ENCODE data around the gene MBD3L2B. TPM values are rescaled to one million over a fixed set of nuclear protein-coding genes. Genes with fewer than 3 reads are reported as not detected.

The MBD3L2B gene
- total and polyA plus RNA-seq, 5 experiments from 2014 or later: not detected

DNA sequence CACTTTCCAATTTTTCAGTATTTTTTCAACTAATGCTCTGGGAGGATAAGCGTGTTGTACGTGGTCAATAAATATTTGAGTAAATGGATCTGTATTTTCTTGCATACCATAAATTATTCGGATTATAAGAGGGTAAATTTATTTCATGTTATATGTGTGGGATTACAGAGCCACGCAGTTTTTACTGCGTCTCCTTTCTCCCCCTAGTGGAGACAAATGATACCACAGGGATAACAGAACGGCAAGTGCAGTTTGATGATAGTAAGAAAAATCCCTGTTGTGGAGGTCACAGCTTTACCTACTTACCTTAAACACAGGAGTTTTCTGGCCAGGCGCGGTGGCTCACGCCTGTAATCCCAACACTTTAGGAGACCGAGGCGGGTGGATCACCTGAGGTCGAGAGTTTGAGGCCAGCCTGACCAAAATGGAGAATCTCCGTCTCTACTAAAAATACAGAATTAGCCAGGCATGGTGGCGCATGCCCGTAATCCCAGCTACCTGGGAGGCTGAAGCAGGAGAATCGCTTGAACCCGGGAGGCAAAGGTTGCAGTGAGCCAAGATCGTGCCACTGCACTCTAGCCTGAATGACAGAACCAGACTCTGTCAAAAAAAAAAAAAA, 16.8 kb downstream of the MBD3L2B start:
- peaks cover 0 to 2% (median 0%) of the 10 kb centered on the region in 9 donors for H3K9me3 Mint-ChIP-seq
- H3K27me3 Mint-ChIP-seq: no peaks in the 10 kb centered on the region
- H3K4me3 Mint-ChIP-seq: peak overlapping the region in 3 of 10 donors; percentile 1 to 34 (median 12)
- H3K27ac Mint-ChIP-seq: peak overlapping the region in 4 of 10 donors; percentile 14 to 87 (median 67)
- H3K4me1 Mint-ChIP-seq: peaks cover 15 to 44% (median 38%) of the 10 kb centered on the region in 4 donors
- H3K36me3 Mint-ChIP-seq: no peaks in the 10 kb centered on the region
- ATAC-seq (peak; percentile 57 to 71), DNase-seq (peak in 4 of 10 donors; percentile 31 to 65 (median 46))
- POLR2A ChIA-PET: interaction anchor here (0.6 to 0.8 kb wide), 2 partner anchors 140 to 141 kb away, joined by 4 to 9 read pairs; no protein-coding TSS in a partner anchor

DNA sequence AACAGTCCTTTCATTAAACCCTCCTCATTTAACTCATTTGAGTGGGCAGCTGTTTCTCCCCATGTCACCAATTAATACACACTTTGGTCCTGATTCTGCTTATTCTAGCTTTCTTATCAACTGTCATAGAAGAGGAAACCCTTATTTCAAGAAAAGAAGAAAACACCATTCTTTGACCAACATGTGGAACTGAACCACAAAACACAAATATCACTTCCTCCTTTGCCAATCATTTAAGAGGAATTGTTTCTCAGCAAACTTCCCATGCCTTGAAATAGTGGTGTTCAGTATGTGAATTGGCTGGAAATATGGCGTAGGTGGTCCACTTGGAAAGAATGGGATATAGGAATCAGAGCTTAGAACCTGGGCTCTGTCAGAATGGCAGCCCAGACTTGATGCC, 20.4 kb downstream of the MBD3L2B start:
- no peak for DNase-seq
- POLR2A ChIA-PET: interaction anchor here (0.6 kb wide), 1 partner anchor 112 kb away, joined by 5 read pairs; no protein-coding TSS in a partner anchor
- Mint-ChIP-seq H3K27me3 (no peaks in the 10 kb centered on the region), H3K4me3 (no peak overlapping the region), H3K36me3 (no peaks in the 10 kb centered on the region), H3K9me3 (peaks cover 0 to 4% (median 0%) of the 10 kb centered on the region in 9 donors), H3K27ac (peak overlapping the region in 2 of 10 donors; percentile 3 to 6), H3K4me1 (peaks cover 7 to 25% (median 19%) of the 10 kb centered on the region in 4 donors)
- ATAC-seq: no peak

DNA sequence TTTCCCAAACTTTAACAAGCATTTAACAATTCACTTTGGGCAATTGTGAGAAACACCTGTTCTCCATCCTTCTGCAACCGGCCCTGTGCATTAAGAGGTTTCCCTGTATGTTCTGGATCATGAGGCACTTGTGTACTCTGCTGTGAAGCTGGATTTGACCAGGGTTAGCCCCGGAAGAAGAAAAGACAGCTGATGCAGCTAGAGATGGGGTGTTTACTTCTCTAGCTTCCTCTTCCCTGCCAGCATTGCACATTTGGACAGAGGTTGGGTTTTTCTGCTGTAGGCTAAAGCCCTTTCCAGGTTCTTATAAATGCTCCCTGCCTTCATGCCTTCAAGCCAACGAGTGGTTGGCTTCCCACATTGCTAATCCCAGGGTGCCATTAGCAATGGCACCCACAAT, 20.9 kb downstream of the MBD3L2B start:
- Mint-ChIP-seq H3K27me3 (no peaks in the 10 kb centered on the region), H3K4me3 (no peak overlapping the region), H3K36me3 (no peaks in the 10 kb centered on the region), H3K27ac (no peak overlapping the region), H3K9me3 (peaks cover 0 to 5% (median 2%) of the 10 kb centered on the region in 9 donors), H3K4me1 (peaks cover 9 to 25% (median 20%) of the 10 kb centered on the region in 4 donors)
- DNase-seq (no peak), ATAC-seq (no peak)
- POLR2A ChIA-PET: interaction anchor here (0.6 kb wide), 1 partner anchor 111 kb away, joined by 5 read pairs; no protein-coding TSS in a partner anchor

- H3K4me3 Mint-ChIP-seq: no peak overlapping the region
- no peaks in the 10 kb centered on the region for H3K27me3 Mint-ChIP-seq
- POLR2A ChIA-PET: no interaction called here
- DNase-seq (no peak), ATAC-seq (no peak)
- H3K27ac Mint-ChIP-seq: no peak overlapping the region
- H3K36me3 Mint-ChIP-seq: no peaks in the 10 kb centered on the region
- peaks cover 13 to 29% (median 20%) of the 10 kb centered on the region in 4 donors for H3K4me1 Mint-ChIP-seq
- peaks cover 0 to 9% (median 3%) of the 10 kb centered on the region in 9 donors for H3K9me3 Mint-ChIP-seq
Observed at GRCh38 chr19:6999933-7000332, 21.3 kb downstream of the MBD3L2B start.

- Mint-ChIP-seq H3K36me3 (no peaks in the 10 kb centered on the region), H3K9me3 (peaks cover 0 to 15% (median 3%) of the 10 kb centered on the region in 9 donors), H3K4me1 (peaks cover 10 to 27% (median 15%) of the 10 kb centered on the region in 4 donors), H3K27me3 (no peaks in the 10 kb centered on the region), H3K4me3 (peak overlapping the region in 2 of 10 donors; percentile 4 to 33), H3K27ac (no peak overlapping the region)
- DNase-seq (no peak), ATAC-seq (no peak)
- POLR2A ChIA-PET: interaction anchor here (0.7 kb wide), 1 partner anchor 27 kb away, joined by 4 read pairs; no protein-coding TSS in a partner anchor
Observed at GRCh38 chr19:6997679-6998445, 23.4 kb downstream of the MBD3L2B start.

- ATAC-seq: no peak
- Mint-ChIP-seq H3K36me3 (no peaks in the 10 kb centered on the region), H3K27me3 (no peaks in the 10 kb centered on the region), H3K4me3 (peak overlapping the region in 1 of 10 donors; percentile 27), H3K4me1 (peaks cover 10 to 27% (median 15%) of the 10 kb centered on the region in 4 donors), H3K9me3 (peaks cover 0 to 15% (median 3%) of the 10 kb centered on the region in 9 donors), H3K27ac (no peak overlapping the region)
- POLR2A ChIA-PET: no interaction called here
- no peak for DNase-seq
Observed at GRCh38 chr19:6996810-6997209, 24.4 kb downstream of the MBD3L2B start.

GRCh38 chr19:6995054-6995453, 26.2 kb downstream of the MBD3L2B start:
- Mint-ChIP-seq H3K27ac (peak overlapping the region in 7 of 10 donors; percentile 15 to 85 (median 52)), H3K27me3 (no peaks in the 10 kb centered on the region), H3K4me1 (peaks cover 4 to 15% (median 9%) of the 10 kb centered on the region in 4 donors), H3K4me3 (peak overlapping the region in 1 of 10 donors; percentile 44), H3K36me3 (no peaks in the 10 kb centered on the region), H3K9me3 (peaks cover 0 to 15% (median 2%) of the 10 kb centered on the region in 9 donors)
- DNase-seq (no peak), ATAC-seq (no peak)
- POLR2A ChIA-PET: no interaction called here

DNA sequence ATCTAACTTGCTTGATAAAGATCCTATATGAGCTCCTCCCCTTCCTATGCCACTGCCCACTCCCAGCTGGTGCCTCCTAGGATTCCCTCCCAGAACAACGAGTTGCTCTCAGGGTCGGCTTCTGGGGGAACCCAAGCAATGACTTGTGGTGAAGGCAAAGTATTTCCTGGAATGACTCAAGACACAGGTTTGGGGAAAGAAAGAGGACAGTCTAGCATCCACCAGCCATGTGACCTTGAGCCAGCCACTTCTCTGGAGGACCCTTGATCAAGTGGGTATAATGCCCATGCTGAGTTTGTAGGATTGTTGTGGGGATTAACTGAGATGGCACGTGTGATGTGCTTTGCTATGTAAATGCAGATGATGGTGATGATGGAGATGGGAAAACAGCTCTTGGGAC, 33.0 kb downstream of the MBD3L2B start:
- no peaks in the 10 kb centered on the region for H3K27me3 Mint-ChIP-seq
- peaks cover 11 to 35% (median 23%) of the 10 kb centered on the region in 9 donors for H3K9me3 Mint-ChIP-seq
- peaks cover 0 to 25% (median 20%) of the 10 kb centered on the region in 3 donors for H3K36me3 Mint-ChIP-seq
- POLR2A ChIA-PET: no interaction called here
- DNase-seq (no peak), ATAC-seq (no peak)
- no peak overlapping the region for H3K27ac Mint-ChIP-seq
- H3K4me3 Mint-ChIP-seq: no peak overlapping the region
- H3K4me1 Mint-ChIP-seq: no peaks in the 10 kb centered on the region

DNA sequence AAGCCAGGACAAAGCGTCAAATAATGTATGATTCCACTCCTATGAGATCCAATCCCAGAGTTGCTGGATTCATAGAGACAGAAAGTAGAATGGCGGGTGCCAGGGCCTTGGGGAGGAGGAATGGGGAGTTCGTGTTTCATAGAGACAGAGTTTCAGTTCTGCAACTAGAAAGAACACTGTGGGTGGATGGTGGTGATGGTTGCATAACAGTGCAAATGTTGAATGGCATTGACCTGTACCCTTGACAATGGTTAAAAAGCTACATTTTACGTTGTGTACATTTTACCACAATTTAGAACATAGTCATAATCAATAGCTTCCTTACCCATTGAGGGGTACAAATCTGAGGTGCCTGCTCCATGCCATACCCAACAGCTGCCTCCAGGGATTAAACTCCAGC, 33.4 kb downstream of the MBD3L2B start:
- no peak for ATAC-seq
- no peak for DNase-seq
- H3K27ac Mint-ChIP-seq: no peak overlapping the region
- H3K27me3 Mint-ChIP-seq: no peaks in the 10 kb centered on the region
- H3K4me1 Mint-ChIP-seq: no peaks in the 10 kb centered on the region
- H3K4me3 Mint-ChIP-seq: no peak overlapping the region
- POLR2A ChIA-PET: no interaction called here
- peaks cover 0 to 28% (median 21%) of the 10 kb centered on the region in 3 donors for H3K36me3 Mint-ChIP-seq
- H3K9me3 Mint-ChIP-seq: peaks cover 13 to 38% (median 25%) of the 10 kb centered on the region in 9 donors

GRCh38 chr19:6983448-6983847, 37.8 kb downstream of the MBD3L2B start:
- H3K9me3 Mint-ChIP-seq: peaks cover 15 to 44% (median 28%) of the 10 kb centered on the region in 9 donors
- H3K27me3 Mint-ChIP-seq: peaks cover 0 to 3% (median 0%) of the 10 kb centered on the region in 5 donors
- no peaks in the 10 kb centered on the region for H3K4me1 Mint-ChIP-seq
- no peak overlapping the region for H3K4me3 Mint-ChIP-seq
- no peak for DNase-seq
- peaks cover 0 to 28% (median 23%) of the 10 kb centered on the region in 3 donors for H3K36me3 Mint-ChIP-seq
- no peak for ATAC-seq
- H3K27ac Mint-ChIP-seq: no peak overlapping the region
- POLR2A ChIA-PET: no interaction called here

GRCh38 chr19:6979399-6979798, 41.8 kb downstream of the MBD3L2B start:
- Mint-ChIP-seq H3K9me3 (peaks cover 14 to 40% (median 26%) of the 10 kb centered on the region in 9 donors), H3K4me3 (no peak overlapping the region), H3K36me3 (peaks cover 0 to 28% (median 23%) of the 10 kb centered on the region in 3 donors), H3K4me1 (no peaks in the 10 kb centered on the region), H3K27ac (no peak overlapping the region), H3K27me3 (peaks cover 0 to 3% (median 0%) of the 10 kb centered on the region in 5 donors)
- ATAC-seq (no peak), DNase-seq (no peak)
- POLR2A ChIA-PET: no interaction called here

DNA sequence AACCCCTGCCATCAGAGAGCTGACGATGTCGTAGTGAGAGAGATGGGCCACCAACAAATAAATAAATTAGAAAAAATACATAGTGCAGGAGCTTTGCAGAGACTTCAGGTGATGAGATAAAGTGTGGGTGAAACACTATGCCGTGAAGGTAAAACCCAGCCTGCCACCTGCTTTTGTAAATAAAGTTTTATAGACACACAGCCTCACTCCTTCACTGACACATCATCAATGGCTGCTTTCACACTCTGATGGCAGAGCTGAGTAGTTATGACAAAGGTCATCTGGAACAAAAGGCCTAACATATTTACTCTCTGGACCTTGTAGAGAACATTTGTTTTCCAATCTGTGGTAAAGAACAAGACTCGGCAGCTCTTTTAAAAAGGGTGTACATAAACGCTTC, 45.0 kb downstream of the MBD3L2B start:
- POLR2A ChIA-PET: no interaction called here
- H3K27ac Mint-ChIP-seq: no peak overlapping the region
- H3K27me3 Mint-ChIP-seq: no peaks in the 10 kb centered on the region
- DNase-seq: no peak
- peaks cover 0 to 20% (median 13%) of the 10 kb centered on the region in 9 donors for H3K9me3 Mint-ChIP-seq
- H3K4me1 Mint-ChIP-seq: peaks cover 0 to 2% (median 0%) of the 10 kb centered on the region in 4 donors
- peaks cover 0 to 14% (median 14%) of the 10 kb centered on the region in 3 donors for H3K36me3 Mint-ChIP-seq
- no peak for ATAC-seq
- no peak overlapping the region for H3K4me3 Mint-ChIP-seq

DNA sequence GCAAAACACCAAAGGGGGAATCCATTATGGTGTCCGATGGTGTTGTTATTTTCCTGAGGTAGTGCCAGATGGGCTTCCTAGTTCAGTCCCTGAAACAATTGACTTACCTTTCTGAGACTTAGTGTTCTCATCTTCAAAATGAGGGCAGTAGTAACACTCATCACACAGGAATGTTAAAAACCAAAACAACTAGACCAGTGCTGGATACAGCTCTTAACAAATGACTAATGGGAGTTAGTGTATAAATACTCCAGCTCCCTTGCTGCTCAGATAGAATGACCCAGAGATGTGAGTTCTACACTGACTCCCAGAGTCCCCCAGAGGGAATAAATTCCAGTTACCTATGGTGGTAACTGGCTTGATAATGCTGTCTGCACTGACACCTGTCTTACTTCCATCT, 49.9 kb downstream of the MBD3L2B start:
- peaks cover 0 to 1% (median 0%) of the 10 kb centered on the region in 3 donors for H3K36me3 Mint-ChIP-seq
- H3K4me3 Mint-ChIP-seq: no peak overlapping the region
- no peak overlapping the region for H3K27ac Mint-ChIP-seq
- DNase-seq (no peak), ATAC-seq (no peak)
- H3K4me1 Mint-ChIP-seq: peaks cover 0 to 9% (median 5%) of the 10 kb centered on the region in 4 donors
- POLR2A ChIA-PET: no interaction called here
- no peaks in the 10 kb centered on the region for H3K9me3 Mint-ChIP-seq
- H3K27me3 Mint-ChIP-seq: no peaks in the 10 kb centered on the region
